Esophagus muscularis mucosa (tissue), 4 donors: ENCODE data around the gene TLL2. TPM values are rescaled to one million over a fixed set of nuclear protein-coding genes. Genes with fewer than 3 reads are reported as not detected.

ENCODE experiments used
- DNase-seq: peaks from one replicate; pipeline ENCODE4 v3.0.0-alpha.2; 2017; ENCODE audit errors: extremely low spot score
- H3K27ac ChIP-seq, 4 donors: fragments of 200-600 bp; sonication (generic); replicated peaks in 1 of 4; 1 replicate in 3 of 4; 2 replicates in 1 of 4; pipeline ENCODE4 v1.5.1; 2016 to 2019; ENCODE audit warnings: mild to moderate bottlenecking in 1 of 4
- H3K27me3 ChIP-seq, 4 donors: fragments of 200-600 bp; sonication (generic); one replicate each; pipeline versions ENCODE4 v1.5.1 to v1.6.0; 2016 to 2019
- H3K36me3 ChIP-seq, 4 donors: fragments of 200-600 bp; sonication (generic); one replicate each; pipeline ENCODE4 v1.5.1; 2016 to 2019
- H3K4me1 ChIP-seq, 4 donors: fragments of 200-600 bp; sonication (generic); one replicate each; pipeline ENCODE4 v1.5.1; 2016 to 2019
- H3K4me3 ChIP-seq, 4 donors: fragments of 200-600 bp; sonication (generic); 1 replicate in 2 of 4; 2 replicates in 2 of 4; pipeline ENCODE4 v1.5.1; 2016 to 2019; ENCODE audit warnings: mild to moderate bottlenecking in 4 of 4, moderate library complexity in 1 of 4
- H3K9me3 ChIP-seq, 4 donors: fragments of 200-600 bp; sonication (generic); 1 replicate in 3 of 4; 2 replicates in 1 of 4; pipeline ENCODE4 v1.5.1; 2016 to 2019
- CTCF ChIP-seq, 3 experiments: fragments of 200-600 bp in 2 of 3; fragments of 450-650 bp in 1 of 3; sonication (generic) in 2 of 3; IDR thresholded peaks; one replicate each; pipeline ENCODE4 v1.5.1; 2017 to 2019; ENCODE audit warnings: antibody characterized with exemption in 3 of 3, mild to moderate bottlenecking in 2 of 3, moderate library complexity in 1 of 3
- EP300 ChIP-seq: sonication (generic); formaldehyde crosslinking; IDR thresholded peaks from one replicate; pipeline ENCODE4 v1.6.1; 2017; ENCODE audit warnings: antibody characterized with exemption
- POLR2A ChIP-seq: fragments of 450-650 bp; IDR thresholded peaks from one replicate; pipeline ENCODE4 v1.6.1; 2017; ENCODE audit warnings: antibody characterized with exemption, moderate library complexity, mild to moderate bottlenecking, low read depth
- POLR2AphosphoS5 ChIP-seq, 2 donors: sonication (generic); formaldehyde crosslinking; IDR thresholded peaks; one replicate each; pipeline ENCODE4 v1.6.1; 2017; ENCODE audit warnings: antibody characterized with exemption in 2 of 2
- WGBS: methylation state at CpG from one replicate; pipeline ENCODE4 v1.1.5; 2018; 5-methylcytosine and 5-hydroxymethylcytosine counted together
- intact Hi-C: fragments of 100-400 bp; cut with DNase I; formaldehyde crosslinking; loops from one replicate; pipeline ENCODE4 v1.15.1; 2023
- total RNA-seq, 4 donors: library from RNA; depleted of rRNA; stranded (reverse); fragments of >200 nt; gene quantifications; one replicate each; pipeline versions ENCODE4 v1.1.0 to v1.2.1, GENCODE V29; 2016

Gene TLL2
- total RNA-seq, 4 donors from 2014 or later: 0.17 to 2.1 (median 0.27) TPM

- H3K4me3 ChIP-seq: no peak overlapping the region
- 89% methylated on average over 5 of the region's 5 CpGs for WGBS
- no peaks in the 10 kb centered on the region for H3K9me3 ChIP-seq
- no peak overlapping the region for H3K27ac ChIP-seq
- no peak for DNase-seq
- intact Hi-C loops: no loop called here
- H3K4me1 ChIP-seq: no peaks in the 10 kb centered on the region
- no peak for TF ChIP-seq EP300
- no peak for TF ChIP-seq POLR2A
- no peak for TF ChIP-seq CTCF (IDR thresholded peaks at IDR 0.05)
- no peak for TF ChIP-seq POLR2AphosphoS5 (IDR thresholded peaks at IDR 0.05)
- peaks cover 0 to 5% (median 0%) of the 10 kb centered on the region in 4 donors for H3K27me3 ChIP-seq
- no peaks in the 10 kb centered on the region for H3K36me3 ChIP-seq
These were observed 56.4 kb downstream of the TLL2 start for GRCh38 chr10:96457341-96457740.

DNA sequence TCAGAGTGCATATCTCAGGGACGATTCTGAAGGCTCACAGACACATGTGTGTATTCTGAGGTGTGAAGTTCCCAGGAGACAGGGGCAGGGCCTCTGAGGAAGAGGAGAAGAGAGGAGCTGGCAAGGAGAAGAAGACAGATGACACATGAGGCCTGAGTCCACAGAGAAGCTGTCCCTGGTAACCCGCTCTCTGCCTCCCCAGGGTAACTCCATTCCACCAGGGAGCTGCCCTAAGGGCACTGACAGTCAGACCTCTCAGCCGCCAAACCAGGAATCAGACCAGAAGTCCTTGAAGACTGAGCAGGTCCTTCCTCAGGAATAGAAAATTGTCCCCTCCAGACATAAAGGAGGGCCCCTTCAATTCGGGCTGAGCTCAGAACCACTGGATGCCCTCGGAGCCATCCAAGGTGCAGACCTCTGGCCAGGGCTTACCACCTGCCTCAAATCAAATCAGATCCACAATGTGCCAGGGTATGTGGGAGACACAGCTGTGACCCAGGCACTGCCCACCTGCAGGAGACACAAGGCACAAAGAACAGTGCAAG is 57.4 kb downstream of the TLL2 start:
- Histone ChIP-seq H3K27ac (no peak overlapping the region), H3K9me3 (no peaks in the 10 kb centered on the region), H3K27me3 (peaks cover 0 to 5% (median 0%) of the 10 kb centered on the region in 4 donors), H3K36me3 (no peaks in the 10 kb centered on the region), H3K4me3 (no peak overlapping the region), H3K4me1 (no peaks in the 10 kb centered on the region)
- no peak for DNase-seq
- WGBS: 77% methylated on average over 4 of the region's 5 CpGs
- intact Hi-C loops: no loop called here
- TF ChIP-seq POLR2A (no peak), POLR2AphosphoS5 (IDR thresholded peaks at IDR 0.05) (no peak), CTCF (IDR thresholded peaks at IDR 0.05) (no peak), EP300 (no peak)

GRCh38 chr10:96453856-96454583 is 59.7 kb downstream of the TLL2 start:
- Histone ChIP-seq H3K4me3 (no peak overlapping the region), H3K36me3 (no peaks in the 10 kb centered on the region), H3K4me1 (no peaks in the 10 kb centered on the region), H3K9me3 (no peaks in the 10 kb centered on the region), H3K27me3 (peaks cover 0 to 7% (median 0%) of the 10 kb centered on the region in 4 donors), H3K27ac (no peak overlapping the region)
- intact Hi-C loops: no loop called here
- TF ChIP-seq POLR2A: no peak
- TF ChIP-seq CTCF (IDR thresholded peaks at IDR 0.05): no peak
- no peak for TF ChIP-seq EP300
- no peak for TF ChIP-seq POLR2AphosphoS5 (IDR thresholded peaks at IDR 0.05)
- no peak for DNase-seq
- 75% methylated on average over 3 of the region's 3 CpGs for WGBS

DNA sequence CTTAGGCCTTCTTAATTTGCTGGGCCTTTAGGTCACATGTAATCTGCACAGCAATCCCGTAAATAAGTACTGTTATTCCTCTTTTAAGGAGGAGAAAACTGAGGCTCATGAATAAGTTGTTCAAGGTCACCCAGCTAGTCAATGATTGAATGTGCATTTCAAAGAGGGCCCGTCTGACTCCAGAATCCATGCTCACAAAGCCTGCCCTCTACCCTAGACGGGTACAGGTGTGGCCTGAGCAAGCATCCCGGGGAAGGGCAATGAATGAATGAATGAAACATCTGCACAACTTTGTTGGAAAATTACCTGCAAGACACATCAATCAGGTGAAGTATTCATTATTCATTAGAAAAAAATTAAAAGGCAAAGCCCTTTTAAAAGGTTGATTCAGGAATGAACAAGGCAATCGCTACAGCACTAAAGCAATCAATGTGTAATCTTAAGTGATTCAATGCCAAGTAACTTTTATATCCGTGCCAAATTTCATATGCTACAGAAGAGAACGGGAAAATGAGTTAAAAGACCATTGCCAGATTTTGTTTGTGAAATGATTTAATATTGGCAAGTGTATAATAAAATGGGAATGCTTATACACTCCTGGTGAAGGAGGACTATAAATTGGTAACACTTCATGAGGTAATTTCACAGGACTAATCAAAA is 61.1 kb downstream of the TLL2 start:
- no peak overlapping the region for H3K4me3 ChIP-seq
- intact Hi-C loops: no loop called here
- peaks cover 0 to 3% (median 0%) of the 10 kb centered on the region in 4 donors for H3K4me1 ChIP-seq
- H3K27ac ChIP-seq: no peak overlapping the region
- no peaks in the 10 kb centered on the region for H3K36me3 ChIP-seq
- peaks cover 0 to 3% (median 0%) of the 10 kb centered on the region in 4 donors for H3K27me3 ChIP-seq
- no peak for DNase-seq
- no peaks in the 10 kb centered on the region for H3K9me3 ChIP-seq
- 66% methylated on average over 7 of the region's 7 CpGs for WGBS
- no peak for TF ChIP-seq EP300
- TF ChIP-seq CTCF (IDR thresholded peaks at IDR 0.05): no peak
- no peak for TF ChIP-seq POLR2A
- no peak for TF ChIP-seq POLR2AphosphoS5 (IDR thresholded peaks at IDR 0.05)
